SK-MEL-5 (cell line): ENCODE data around the gene ATCAY. TPM values are rescaled to one million over a fixed set of nuclear protein-coding genes. Genes with fewer than 3 reads are reported as not detected.
"Not testable (repeated sequence)": the region's sequence is repeated elsewhere in the genome, so short reads cannot be mapped to it uniquely, and the experiment has no call there.

Experiments
- DNase-seq: peaks from one replicate; pipeline ENCODE4 v3.0.0-alpha.2; 2016; ENCODE audit warnings: low read depth, low spot score
- in situ Hi-C: cut with HindIII; loops from 2 replicates; pipeline ENCODE4 v1.10.0; 2016; ENCODE audit warnings: low sequenced_read_pairs, high pct_unique_total_duplicates, low pct_unique_long_range_greater_than_20kb
- total RNA-seq: library from RNA; depleted of rRNA; stranded (reverse); fragments of >200 nt; shearing (Covaris generic); gene quantifications from 2 replicates; pipeline ENCODE4 v1.2.3, GENCODE V29; 2014

Gene ATCAY
- total RNA-seq, 1 experiment from 2014 or later: not detected

DNA sequence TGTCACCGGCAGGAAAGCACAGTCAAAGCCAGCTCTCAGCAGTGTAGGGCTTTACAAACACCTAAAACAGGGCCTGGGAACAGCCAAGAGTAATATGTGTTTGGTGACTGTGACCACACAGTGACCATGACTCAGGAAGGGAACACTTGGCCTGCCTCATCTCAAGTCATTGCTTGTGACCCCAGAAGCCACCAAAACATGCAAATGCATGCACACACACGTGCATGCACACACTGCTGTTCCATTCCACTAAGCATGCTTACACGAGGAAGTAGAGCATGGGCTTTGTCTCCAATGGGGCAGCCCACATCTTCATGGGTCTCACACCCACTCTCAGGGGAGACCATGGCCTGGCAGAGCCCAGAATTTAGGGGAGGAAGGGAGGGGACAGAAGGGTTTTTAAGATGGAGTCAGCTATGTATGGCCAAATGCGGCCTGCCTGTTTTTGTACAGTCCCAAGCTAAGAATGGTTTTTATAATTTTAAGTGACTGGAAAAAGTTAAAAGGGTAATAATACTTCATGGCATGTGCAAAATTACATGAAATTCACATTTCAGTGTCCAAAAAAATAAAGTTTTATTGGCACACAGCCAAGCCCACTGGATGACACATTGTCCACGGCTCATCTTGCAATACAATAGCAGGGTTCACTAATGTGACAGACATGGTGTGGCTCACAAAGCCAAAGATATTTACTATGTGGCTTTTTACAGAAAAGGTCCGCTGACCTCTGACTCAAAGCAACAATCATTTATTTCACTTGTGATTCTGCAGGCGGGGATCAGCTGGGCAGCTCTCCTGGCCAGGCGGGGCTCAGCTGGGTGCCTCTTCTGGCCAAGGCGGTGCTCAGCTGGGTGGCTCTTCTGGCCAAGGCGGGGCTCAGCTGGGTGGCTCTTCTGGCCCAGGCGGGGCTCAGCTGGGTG, 29.0 kb upstream of the ATCAY start:
- no peak for DNase-seq
- in situ Hi-C loops: no loop called here

DNA sequence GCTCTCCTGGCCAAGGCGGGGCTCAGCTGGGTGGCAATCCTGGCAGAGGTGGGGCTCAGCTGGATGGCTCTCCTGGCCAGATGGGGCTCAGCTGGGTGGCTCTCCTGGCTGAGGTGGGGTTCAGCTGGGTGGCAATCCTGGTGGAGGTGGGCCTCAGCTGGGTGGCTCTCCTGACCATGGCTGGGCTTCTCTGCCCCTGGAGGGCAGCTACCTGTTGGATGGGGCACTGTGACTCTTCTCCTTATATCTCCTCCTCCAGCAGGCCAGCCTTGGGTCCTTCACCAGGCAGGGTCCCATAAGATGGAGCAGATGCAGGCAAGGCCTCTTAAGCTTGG, 28.3 kb upstream of the ATCAY start:
- no peak for DNase-seq
- in situ Hi-C loops: no loop called here

DNA sequence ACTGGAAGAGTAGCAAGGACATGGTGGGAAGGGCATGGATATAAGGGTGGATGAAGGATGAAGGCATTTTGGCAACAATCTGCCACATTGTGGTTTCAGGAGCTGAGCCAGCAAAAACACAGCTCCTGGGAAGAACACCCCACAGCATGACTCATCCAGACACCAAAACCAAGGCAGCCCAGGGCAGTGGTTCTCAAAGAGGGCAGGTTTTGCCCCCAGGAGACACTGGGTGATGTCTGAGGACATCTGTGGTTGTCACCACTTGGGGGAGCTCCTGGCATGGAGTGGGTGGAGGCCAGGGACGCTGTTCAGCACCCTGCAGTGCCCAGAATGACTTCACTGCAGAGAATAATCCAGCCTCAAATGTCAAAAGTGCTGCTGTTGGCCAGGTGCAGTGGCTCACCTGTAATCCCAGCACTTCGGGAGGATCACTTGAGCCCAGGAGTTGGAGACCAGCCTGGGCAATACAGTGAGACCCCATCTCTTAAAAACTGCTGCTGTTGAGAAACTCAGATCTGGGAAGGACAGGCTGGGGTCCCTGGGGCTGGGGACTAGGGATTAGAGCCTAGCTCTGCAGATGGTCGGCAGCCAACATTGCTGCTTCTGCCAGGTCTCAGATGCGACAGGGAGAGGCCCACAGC, 27.8 kb upstream of the ATCAY start:
- DNase-seq: peak; percentile 66
- in situ Hi-C loops: no loop called here

DNA sequence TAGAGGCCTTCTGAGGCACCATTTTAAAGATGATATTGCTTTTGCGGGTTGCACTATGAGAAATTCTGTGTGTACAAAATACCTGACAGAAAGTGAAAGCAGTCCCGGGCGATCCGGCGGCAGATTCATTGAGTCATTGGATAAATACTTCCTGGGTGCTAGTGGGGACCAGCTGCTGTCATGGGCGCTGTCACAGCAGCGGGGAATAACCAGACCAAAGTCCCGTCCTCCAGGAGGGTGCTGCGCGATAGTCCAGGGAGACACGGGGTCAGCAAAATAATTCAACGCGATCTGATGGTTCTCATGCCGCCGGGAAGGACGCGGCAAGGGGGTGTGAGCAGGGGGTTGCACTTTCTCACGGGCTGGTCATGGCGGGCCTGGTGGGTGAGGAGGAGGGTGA, 25.2 kb upstream of the ATCAY start:
- no peak for DNase-seq
- in situ Hi-C loops: no loop called here

DNA sequence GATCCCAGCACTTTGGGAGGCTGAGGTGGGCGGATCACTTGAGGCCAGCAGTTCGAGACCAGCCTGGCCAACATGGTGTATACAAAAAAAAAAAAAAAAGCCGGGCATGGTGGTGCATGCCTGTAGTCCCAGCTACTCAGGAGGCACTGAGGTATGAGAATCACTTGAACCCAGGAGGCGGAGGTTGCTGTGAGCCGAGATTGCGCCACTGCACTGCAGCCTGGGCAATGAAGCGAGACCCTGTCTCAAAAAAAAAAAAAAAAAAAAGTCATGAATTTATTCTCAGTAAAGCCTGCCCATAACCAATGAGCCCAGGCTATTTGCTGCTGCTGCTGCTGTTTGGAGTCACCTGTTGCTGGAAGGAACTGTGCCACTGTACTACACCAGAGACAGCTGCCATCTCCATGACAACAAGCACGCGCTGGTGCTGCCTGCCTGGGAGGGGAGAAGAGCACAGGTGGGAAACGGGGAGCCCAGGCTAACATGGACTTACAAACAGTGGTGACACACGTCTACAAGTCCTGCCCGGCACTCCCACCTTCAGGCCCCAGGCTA, 23.0 kb upstream of the ATCAY start:
- in situ Hi-C loops: no loop called here
- DNase-seq: peak; percentile 51

DNA sequence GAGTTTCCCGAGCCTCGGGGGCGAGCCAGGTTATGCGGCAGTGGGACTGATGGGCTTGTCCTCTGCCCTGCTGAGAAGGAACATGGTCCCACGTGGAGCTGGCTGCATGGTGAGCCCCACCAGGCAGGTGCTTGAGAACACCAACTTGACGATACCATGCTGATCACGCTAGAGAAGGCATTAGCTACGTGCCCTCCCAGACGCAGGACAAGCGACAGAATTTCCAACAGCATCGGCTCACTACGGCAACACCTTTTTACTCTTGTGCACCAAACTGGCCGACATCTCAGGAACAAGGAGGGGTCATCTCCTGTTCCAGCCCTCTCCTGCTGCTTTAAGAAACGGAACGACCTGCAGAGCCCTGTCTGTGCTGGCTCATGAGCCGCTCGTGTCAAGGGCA, 20.0 kb upstream of the ATCAY start:
- DNase-seq: no peak
- in situ Hi-C loops: no loop called here

DNA sequence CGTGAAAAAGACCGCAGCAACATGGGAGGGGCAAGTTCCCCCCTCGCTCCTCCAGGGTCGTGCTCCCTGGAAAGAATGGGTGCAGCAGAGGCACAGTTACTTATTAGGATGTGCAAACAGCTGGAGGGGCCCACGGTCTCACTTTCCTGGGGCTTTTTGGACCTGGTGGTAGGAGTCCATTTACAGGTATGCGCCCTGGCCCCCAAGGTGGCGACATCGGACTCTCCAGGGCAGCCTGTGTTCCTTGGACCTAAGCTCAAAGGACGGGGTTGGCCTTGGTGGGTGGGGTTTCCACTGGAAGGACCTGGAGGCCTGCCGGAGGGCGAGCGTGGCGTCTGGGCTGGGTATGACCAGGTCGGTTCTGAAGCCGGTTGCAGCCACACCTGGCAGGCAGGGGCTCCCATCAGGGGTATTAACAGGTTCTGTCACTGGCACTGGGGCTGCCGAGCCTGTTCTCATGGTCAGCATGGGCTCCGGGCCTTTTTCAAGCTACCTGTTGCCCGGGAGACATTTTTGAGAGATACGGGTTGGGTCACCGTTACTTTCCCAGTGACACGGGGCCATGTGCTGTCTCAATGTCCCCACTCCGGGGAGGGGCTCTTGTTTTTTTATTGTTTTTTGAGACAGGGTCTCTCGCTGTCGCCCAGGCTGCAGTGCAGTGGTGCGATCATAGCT, 17.5 kb upstream of the ATCAY start:
- no peak for DNase-seq
- in situ Hi-C loops: no loop called here

DNA sequence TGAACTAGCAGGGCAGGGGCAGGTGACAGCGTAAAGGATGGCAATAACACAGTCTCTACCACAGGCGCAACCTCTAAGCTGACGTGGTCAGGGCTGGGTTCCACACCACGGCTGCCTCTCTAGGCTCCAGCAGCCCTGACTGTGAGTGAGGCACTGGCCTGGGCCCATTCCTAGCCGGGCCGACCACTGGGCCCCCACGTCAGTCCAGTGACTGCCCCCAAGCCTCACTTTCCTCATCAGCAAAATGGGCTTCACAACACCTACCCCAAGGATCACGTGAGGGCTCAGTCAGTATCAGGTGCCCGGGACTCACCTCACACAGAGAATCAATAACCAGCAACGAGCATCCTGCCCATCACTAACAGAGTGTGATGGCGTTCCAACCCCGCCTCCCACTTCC, 16.8 kb upstream of the ATCAY start:
- no peak for DNase-seq
- in situ Hi-C loops: no loop called here

DNA sequence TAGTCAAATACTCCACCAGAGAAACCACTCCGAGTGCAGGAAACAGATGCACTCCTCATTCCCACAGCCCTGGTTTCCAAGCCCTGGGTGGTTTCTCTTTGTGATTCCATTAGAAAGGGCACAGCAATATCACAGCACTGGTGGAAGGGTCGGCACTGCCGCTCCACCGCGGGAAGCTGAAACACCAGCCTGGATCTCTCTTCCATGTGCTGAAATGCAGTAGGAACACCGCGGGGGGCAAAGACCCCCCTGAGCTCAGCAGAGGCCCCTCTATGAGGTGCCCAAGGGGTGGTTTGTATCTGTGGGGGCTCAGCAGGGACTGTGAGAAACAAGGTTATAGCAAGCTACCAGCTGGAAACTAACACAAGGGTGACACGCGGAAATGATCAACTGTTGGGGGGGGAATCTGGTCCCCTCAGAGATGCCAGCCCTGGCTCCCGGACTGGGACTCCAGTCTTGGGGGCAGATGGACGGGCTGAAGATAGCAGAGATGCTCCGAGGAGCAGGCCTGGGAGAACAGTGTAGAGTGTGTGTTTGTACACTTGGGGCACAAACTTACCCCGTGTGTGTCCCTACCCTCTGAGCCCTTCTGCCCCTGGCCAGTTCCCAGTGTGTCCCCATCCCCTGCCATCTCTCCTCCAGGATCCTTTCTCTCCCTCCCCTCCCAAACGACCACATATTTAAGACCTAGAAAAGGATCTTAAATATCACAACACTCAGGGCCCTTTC, 13.4 kb upstream of the ATCAY start:
- no peak for DNase-seq
- in situ Hi-C loops: no loop called here

DNA sequence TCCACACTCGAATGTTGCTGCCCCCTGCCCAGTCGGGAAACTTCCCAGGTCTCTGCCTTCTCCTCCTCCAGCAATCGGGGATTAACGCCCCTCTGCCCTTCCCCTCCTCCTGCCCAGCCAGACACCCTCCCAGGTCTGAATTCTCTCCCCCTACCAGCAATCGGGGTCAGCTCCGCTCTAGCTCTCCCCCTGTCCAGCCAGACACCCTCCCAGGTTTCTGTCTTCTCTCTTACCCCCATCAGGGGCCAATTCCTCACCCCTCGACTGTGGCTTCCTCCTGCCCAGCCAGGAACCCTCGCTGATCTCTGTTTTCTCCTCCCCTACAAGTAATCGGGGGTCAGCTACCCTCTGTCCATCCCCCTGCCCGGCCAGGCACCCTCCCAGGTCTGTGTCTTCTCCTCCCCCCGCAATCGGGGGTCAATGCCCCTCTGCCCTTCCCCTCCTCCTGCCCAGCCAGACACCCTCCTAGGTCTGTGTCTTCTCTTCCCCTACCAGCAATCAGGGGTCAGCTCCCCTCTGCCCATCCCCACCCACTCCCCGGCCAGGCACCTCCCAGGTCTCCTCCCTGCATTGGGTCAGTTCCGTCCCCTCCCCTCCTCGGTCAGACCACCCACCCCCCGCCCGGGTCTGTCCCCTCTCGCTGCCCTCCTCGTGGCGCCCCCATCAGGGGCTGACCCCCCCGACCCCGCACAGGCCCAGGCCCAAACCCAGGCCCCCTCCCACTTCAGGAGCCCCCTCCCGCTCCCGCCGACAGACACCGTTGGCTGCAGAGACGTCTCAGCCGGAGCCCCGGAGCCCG, 12.3 kb upstream of the ATCAY start:
- no peak for DNase-seq
- in situ Hi-C loops: no loop called here

DNA sequence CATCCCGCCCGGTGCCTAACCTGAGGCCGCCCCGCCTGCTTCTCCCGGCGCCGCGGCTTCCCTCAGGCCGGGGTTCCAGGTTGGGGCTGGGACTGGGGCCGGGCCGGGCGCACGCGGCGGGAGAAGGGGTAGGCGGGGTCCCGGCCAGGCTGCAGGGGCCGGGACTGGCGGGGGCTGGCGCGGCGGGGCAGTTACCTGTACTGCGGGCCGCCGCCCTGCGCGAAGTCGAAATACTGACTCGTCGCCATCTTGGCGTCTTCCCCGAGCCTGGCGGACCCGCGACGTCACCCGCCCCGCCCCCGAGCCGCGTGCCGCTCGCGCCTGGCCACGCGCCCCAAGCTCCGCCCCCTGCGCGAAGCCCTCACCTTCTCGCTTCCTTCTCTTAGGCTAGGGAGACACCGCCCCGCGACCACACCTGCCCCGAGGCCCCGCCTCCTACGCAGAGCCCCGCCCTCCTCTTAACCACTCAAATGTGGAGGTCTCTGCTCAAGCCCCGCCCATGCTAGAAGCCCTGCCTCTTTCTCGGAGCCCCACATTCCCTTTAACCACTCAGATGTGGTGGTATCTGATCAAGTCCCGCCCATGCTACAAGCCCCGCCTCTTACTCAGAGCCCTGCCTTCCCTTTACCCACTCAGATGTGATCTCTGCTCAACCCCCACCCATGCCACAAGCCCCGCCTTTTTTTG, 11.6 kb upstream of the ATCAY start, which contains the start of gene ZFR2:
ZFR2 (minus strand) TSS at position 269 of the 687 bp plus-strand sequence; CDS start at position 248, 21 bp downstream.
- no peak for DNase-seq
- in situ Hi-C loops: no loop called here

DNA sequence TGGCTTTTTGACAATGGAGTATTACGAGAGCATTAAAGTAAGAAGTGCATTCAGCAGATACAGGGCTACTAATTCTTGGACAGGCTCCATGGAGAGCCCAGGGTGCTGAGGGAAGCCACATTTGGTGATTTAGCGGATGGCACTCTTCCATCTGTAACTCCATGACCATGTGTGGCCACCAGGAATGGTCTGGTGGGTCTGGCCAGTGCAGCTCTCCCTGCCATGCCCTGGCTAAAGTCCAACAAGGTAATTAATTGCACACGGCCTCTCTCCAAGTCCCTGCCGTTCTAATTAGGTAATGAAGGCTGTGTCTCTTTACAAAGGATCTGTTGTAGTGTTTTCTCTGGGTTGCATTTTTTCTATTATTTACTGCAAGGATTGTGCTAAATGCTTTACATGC, 7.3 kb upstream of the ATCAY start:
- DNase-seq: no peak
- in situ Hi-C loops: no loop called here

DNA sequence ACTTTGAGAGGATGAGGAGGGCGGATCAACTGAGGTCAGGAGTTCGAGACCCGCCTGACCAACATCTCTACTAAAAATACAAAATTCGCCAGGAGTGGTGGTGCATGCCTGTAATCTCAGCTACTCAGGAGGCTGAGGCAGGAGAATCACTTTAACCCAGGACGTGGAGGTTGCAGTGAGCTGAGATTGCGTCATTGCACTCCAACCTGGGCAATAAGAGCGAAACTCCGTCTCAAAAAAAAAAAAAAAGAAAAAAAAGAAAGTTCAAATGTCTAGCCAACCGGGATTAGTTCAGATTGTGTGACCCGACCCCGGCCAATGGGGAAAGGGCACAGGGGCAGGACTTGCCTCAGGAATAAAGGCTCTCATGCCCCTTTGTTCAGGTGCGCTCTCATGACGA, 5.8 kb upstream of the ATCAY start:
- in situ Hi-C loops, DNase-seq: not testable (repeated sequence)

DNA sequence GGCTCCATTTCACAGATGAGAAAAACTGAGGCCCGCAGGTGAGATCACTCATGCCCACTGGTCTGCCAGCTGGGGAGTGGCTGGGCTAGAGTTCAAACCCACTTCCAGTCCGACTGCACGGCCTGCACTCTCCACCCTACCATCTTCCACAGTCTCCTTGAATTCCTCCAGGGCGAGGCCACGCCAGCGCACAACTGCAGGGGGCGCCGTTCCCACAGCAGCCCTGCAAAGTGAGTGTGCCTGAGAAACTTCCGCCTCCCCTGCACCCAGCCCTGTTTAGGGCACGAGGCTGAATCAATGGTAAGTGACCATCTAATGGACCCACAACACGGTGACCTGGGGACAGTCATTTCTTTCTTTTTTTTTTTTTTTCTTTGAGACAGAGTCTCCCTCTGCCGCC, 829 bp upstream of the ATCAY start:
- no peak for DNase-seq
- in situ Hi-C loops: no loop called here

DNA sequence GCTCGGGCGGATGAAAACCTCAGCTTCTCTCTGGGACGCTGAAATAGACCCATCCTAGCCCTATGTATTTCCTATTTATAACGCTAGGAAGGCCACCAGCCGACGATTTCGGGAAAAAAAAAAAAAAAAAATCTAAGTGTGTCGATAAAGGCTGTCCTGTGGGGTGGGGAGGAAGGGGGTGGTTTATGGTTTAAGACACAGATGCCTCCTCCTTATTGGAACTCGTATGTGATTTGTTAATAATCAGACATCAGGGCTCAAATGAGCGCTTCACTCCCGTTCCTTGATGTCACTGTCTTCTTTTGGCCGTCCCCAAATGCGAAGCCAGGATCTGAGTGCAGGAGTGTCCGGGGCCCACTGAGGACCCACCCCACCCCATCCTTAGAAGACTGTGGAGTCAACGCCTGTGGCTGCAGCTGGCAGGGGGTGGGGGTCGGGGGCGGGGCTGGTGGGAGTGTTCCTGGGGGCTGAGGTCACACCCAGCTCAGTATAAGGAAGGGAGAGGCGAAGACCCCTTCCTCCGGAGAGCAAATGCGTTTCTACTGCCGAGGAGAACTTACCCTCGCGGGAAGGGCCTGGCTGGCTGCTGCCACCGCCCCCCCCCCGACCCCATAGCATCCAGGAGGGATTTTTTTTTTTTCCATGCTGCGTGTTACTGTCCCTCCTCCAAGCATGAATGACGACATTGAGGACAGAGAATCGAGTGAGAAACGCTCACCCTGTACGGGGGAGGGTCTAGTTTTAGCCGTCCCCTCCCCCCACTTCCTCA, 971 bp downstream of the ATCAY start:
- in situ Hi-C loops: no loop called here
- DNase-seq: no peak

DNA sequence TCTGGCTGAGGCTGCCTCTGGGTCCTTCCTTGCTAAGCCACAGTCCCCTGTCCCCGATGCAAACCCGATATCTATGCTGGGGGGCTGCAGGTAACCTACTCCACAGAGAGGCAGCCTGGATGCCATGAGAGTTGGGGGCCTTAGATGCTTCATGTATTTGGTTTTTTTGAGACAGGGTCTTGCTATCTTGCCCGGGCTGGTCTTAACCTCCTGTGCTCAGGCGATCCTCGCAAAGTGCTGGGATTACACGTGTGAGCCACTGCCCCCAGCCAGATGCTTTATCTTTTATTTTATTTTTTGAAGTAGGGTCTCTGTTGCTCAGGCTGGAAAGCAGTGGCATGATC, 1.5 kb downstream of the ATCAY start:
- in situ Hi-C loops: no loop called here
- DNase-seq: no peak
